ENCODE results near the gene MYH15. TPM values are rescaled to one million over a fixed set of nuclear protein-coding genes. Genes with fewer than 3 reads are reported as not detected.

The MYH15 gene
- polyA plus RNA-seq, 1 donor from 2014 or later = 0.71 TPM

DNA sequence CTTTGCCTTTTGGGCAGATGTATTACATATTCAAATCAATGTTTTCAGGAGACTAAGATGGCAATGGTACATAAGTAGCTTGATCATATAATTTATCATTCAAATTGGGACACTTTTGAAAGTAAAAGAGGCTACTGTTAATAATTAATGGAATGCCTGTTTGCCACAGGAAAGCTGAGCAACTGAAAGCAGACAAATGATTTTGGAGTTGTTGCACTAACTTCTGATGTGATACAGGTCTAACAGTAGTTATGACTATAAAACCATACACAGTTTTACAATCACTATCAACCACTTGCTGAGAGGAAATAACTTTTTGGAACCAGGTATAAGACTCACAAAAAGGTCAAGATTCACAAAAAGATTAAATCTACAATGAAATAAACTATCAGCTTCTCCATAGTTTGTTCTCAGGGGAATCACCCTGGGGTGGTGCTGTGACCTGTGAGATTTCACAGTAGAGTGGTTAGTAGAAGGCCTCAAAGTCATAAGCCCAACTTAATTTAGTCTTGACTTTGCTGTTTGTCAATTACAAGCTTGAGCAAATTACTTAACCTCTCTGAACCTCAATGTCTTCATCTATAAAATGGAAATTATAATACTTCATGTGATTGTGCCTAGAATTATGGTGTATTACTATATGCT lies 171.4 kb downstream of the MYH15 start:
- Histone ChIP-seq H3K9me2 (ENCODE audit: insufficient read depth, low read length) (no peaks in the 10 kb centered on the region), H4K20me1 (ENCODE audit: insufficient read depth) (no peaks in the 10 kb centered on the region), H3K79me2 (replicated peaks; ENCODE audit: insufficient read depth, low read length) (no peaks in the 10 kb centered on the region), H3K27ac (ENCODE audit: low read length) (no peak overlapping the region), H3K9me3 (ENCODE audit: low read length) (no peaks in the 10 kb centered on the region), H3K36me3 (ENCODE audit: insufficient read depth, low read length) (no peaks in the 10 kb centered on the region), H3K4me2 (ENCODE audit: low read length) (no peak overlapping the region), H3K27me3 (ENCODE audit: insufficient read depth, low read depth, low read length) (no peaks in the 10 kb centered on the region), H3F3A (ENCODE audit: insufficient read depth, low read length, poor library complexity, severe bottlenecking) (no peaks in the 10 kb centered on the region), H3K9ac (ENCODE audit: low read length) (no peak overlapping the region), H3K4me3 (ENCODE audit: low read length) (no peak overlapping the region), H2AFZ (ENCODE audit: low read depth, low read length) (no peak overlapping the region)
- TF ChIP-seq EP300 (conservative IDR thresholded peaks at IDR 0.05; ENCODE audit: poor library complexity, severe bottlenecking) = no peak
- TF ChIP-seq, protein P1, sequence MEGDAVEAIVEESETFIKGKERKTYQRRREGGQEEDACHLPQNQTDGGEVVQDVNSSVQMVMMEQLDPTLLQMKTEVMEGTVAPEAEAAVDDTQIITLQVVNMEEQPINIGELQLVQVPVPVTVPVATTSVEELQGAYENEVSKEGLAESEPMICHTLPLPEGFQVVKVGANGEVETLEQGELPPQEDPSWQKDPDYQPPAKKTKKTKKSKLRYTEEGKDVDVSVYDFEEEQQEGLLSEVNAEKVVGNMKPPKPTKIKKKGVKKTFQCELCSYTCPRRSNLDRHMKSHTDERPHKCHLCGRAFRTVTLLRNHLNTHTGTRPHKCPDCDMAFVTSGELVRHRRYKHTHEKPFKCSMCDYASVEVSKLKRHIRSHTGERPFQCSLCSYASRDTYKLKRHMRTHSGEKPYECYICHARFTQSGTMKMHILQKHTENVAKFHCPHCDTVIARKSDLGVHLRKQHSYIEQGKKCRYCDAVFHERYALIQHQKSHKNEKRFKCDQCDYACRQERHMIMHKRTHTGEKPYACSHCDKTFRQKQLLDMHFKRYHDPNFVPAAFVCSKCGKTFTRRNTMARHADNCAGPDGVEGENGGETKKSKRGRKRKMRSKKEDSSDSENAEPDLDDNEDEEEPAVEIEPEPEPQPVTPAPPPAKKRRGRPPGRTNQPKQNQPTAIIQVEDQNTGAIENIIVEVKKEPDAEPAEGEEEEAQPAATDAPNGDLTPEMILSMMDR (IDR thresholded peaks at IDR 0.05; ENCODE audit: poor library complexity, severe bottlenecking) = no peak
- TF ChIP-seq, protein P2, sequence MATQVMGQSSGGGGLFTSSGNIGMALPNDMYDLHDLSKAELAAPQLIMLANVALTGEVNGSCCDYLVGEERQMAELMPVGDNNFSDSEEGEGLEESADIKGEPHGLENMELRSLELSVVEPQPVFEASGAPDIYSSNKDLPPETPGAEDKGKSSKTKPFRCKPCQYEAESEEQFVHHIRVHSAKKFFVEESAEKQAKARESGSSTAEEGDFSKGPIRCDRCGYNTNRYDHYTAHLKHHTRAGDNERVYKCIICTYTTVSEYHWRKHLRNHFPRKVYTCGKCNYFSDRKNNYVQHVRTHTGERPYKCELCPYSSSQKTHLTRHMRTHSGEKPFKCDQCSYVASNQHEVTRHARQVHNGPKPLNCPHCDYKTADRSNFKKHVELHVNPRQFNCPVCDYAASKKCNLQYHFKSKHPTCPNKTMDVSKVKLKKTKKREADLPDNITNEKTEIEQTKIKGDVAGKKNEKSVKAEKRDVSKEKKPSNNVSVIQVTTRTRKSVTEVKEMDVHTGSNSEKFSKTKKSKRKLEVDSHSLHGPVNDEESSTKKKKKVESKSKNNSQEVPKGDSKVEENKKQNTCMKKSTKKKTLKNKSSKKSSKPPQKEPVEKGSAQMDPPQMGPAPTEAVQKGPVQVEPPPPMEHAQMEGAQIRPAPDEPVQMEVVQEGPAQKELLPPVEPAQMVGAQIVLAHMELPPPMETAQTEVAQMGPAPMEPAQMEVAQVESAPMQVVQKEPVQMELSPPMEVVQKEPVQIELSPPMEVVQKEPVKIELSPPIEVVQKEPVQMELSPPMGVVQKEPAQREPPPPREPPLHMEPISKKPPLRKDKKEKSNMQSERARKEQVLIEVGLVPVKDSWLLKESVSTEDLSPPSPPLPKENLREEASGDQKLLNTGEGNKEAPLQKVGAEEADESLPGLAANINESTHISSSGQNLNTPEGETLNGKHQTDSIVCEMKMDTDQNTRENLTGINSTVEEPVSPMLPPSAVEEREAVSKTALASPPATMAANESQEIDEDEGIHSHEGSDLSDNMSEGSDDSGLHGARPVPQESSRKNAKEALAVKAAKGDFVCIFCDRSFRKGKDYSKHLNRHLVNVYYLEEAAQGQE (IDR thresholded peaks at IDR 0.05; ENCODE audit: borderline replicate concordance) = no peak
- no peak for TF ChIP-seq RAD21 (conservative IDR thresholded peaks at IDR 0.05)

DNA sequence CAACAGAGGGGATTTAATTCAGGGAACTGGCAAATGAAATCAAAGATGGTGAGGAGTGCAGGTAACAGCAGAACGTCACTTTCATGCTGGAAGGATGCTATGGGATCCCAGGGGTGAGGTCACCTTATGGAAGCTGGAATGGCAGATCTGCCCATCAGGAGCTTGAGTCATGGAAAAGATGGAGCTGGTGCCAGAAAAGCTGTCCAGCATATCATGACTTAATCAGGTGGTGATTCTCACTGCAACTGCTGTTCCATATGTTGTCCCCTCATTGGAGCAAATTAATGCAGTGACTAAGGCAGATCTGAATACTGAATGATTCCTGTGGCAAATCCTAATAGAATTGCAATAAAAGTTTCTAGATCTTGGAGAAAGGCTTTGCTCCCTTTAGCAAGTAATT lies 175.7 kb downstream of the MYH15 start:
- Histone ChIP-seq H3K4me2 (ENCODE audit: low read length) (no peak overlapping the region), H3K9ac (ENCODE audit: low read length) (no peak overlapping the region), H2AFZ (ENCODE audit: low read depth, low read length) (no peak overlapping the region), H3F3A (ENCODE audit: insufficient read depth, low read length, poor library complexity, severe bottlenecking) (no peaks in the 10 kb centered on the region), H3K27ac (ENCODE audit: low read length) (no peak overlapping the region), H3K36me3 (ENCODE audit: insufficient read depth, low read length) (no peaks in the 10 kb centered on the region), H3K9me3 (ENCODE audit: low read length) (no peaks in the 10 kb centered on the region), H3K4me3 (ENCODE audit: low read length) (no peak overlapping the region), H3K9me2 (ENCODE audit: insufficient read depth, low read length) (no peaks in the 10 kb centered on the region), H3K79me2 (replicated peaks; ENCODE audit: insufficient read depth, low read length) (no peaks in the 10 kb centered on the region), H3K27me3 (ENCODE audit: insufficient read depth, low read depth, low read length) (no peaks in the 10 kb centered on the region), H4K20me1 (ENCODE audit: insufficient read depth) (no peaks in the 10 kb centered on the region)
- TF ChIP-seq TAF1 (IDR thresholded peaks at IDR 0.05; ENCODE audit: low read depth) (no peak), SMC3 (conservative IDR thresholded peaks at IDR 0.05; ENCODE audit: poor library complexity) (no peak), MXI1 (conservative IDR thresholded peaks at IDR 0.05; ENCODE audit: poor library complexity, severe bottlenecking) (no peak), POLR2AphosphoS5 (IDR thresholded peaks at IDR 0.05) (no peak), EP300 (conservative IDR thresholded peaks at IDR 0.05; ENCODE audit: poor library complexity, severe bottlenecking) (no peak), EZH2 (IDR thresholded peaks at IDR 0.05; ENCODE audit: borderline replicate concordance, insufficient read depth, low read length, poor library complexity, severe bottlenecking) (no peak), RAD21 (conservative IDR thresholded peaks at IDR 0.05) (no peak)
- TF ChIP-seq, protein P1 (IDR thresholded peaks at IDR 0.05; ENCODE audit: poor library complexity, severe bottlenecking) = no peak
- TF ChIP-seq, protein P2 (IDR thresholded peaks at IDR 0.05; ENCODE audit: borderline replicate concordance) = no peak
